Skeletal muscle satellite cell (primary cell): ENCODE data around the gene RAD51B.

Source experiments
- H3K27me3 ChIP-seq: 2 replicates; pipeline ENCODE4 v1.7.0; 2013; ENCODE audit warnings: low read length; ENCODE audit not compliant: control insufficient read depth, insufficient read depth
- H3K36me3 ChIP-seq: 2 replicates; pipeline ENCODE4 v1.7.0; 2013; ENCODE audit warnings: mild to moderate bottlenecking, control low read depth, low read length; ENCODE audit not compliant: insufficient read depth
- H3K4me1 ChIP-seq: 2 replicates; pipeline ENCODE4 v1.7.0; 2013; ENCODE audit warnings: low read length; ENCODE audit not compliant: control insufficient read depth, insufficient read depth
- H3K4me2 ChIP-seq: 2 replicates; pipeline ENCODE4 v1.7.0; 2013; ENCODE audit warnings: mild to moderate bottlenecking, low read length
- H3K4me3 ChIP-seq: 2 replicates; pipeline ENCODE4 v1.7.0; 2013; ENCODE audit warnings: low read length
- H3K9ac ChIP-seq: 2 replicates; pipeline ENCODE4 v1.7.0; 2013; ENCODE audit warnings: mild to moderate bottlenecking, low read depth, low read length, moderate library complexity
- H3K9me3 ChIP-seq: replicated peaks from 2 replicates; pipeline ENCODE4 v1.7.0; 2013; ENCODE audit warnings: mild to moderate bottlenecking, control low read depth, low read length

The RAD51B gene

GRCh38 chr14:68377006-68377405 is 557.4 kb downstream of the RAD51B start:
- no peaks in the 10 kb centered on the region for H3K9me3 ChIP-seq
- H3K36me3 ChIP-seq, result no peaks in the 10 kb centered on the region
- H3K9ac ChIP-seq, result no peak overlapping the region
- no peaks in the 10 kb centered on the region for H3K27me3 ChIP-seq
- H3K4me1 ChIP-seq, result peaks cover 24% of the 10 kb centered on the region
- no peak overlapping the region for H3K4me3 ChIP-seq
- no peak overlapping the region for H3K4me2 ChIP-seq

DNA sequence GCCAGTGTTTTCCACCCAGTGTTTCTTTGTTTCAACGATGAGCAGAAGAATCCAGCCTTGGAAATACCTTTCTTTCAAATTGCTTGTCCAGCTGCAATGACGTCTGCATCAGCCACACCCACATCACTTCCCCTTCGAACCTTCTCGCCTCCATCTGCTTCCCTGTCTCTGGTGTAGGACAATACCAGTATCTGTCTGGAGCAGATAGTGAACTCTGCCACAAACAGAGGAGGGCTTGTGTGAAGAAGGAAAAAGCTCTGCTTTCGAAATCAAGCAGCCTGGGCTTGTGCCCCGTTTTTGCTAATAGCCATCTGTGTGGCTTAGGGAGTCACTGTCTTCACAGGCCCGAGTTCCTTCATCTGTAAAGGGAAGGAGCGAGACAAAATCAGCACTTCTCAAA is 557.9 kb downstream of the RAD51B start:
- no peak overlapping the region for H3K4me2 ChIP-seq
- no peaks in the 10 kb centered on the region for H3K27me3 ChIP-seq
- H3K4me1 ChIP-seq, result peaks cover 24% of the 10 kb centered on the region
- no peak overlapping the region for H3K4me3 ChIP-seq
- H3K9me3 ChIP-seq, result no peaks in the 10 kb centered on the region
- H3K9ac ChIP-seq, result no peak overlapping the region
- no peaks in the 10 kb centered on the region for H3K36me3 ChIP-seq

DNA sequence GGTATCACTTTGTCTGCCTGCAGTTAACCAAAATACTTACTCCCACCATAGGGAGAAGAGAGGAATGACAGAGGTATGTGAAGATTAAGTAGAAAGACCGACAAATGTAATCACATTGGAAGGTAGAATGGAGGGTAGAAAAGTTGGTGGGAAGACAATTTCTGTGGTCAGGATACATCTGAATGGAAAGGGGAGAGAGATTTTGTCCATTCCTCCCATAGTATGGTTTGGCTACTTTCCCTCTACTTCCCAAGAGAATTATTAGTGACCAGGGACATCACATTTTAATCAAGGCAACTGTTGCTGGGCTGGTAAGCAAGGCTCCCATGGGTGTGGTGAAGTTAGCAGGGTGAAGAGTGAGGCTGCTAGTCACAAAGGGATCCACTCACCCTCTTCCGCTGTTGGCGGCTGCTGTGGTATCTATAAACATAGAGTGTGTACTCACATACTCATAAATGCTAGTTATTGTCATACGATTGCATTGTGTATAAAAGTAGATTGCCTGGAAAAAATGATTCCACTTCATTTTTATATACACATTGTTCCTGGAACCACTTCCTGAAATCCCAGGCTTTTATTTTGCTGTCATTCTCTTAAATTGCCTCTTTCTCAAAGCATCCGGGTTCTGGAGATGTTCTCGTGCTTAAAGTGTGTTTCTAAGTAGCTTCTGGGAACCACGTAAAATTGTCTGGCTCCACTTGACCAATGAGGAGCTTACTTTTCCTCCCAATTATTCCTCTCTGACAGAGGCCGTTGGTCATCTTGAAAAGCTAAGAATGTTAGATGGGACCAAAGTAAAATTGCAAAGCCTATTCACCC is 560.1 kb downstream of the RAD51B start:
- Histone ChIP-seq H3K9ac (no peak overlapping the region), H3K36me3 (no peaks in the 10 kb centered on the region), H3K4me3 (no peak overlapping the region), H3K27me3 (no peaks in the 10 kb centered on the region), H3K4me1 (peaks cover 30% of the 10 kb centered on the region), H3K9me3 (no peaks in the 10 kb centered on the region), H3K4me2 (no peak overlapping the region)

DNA sequence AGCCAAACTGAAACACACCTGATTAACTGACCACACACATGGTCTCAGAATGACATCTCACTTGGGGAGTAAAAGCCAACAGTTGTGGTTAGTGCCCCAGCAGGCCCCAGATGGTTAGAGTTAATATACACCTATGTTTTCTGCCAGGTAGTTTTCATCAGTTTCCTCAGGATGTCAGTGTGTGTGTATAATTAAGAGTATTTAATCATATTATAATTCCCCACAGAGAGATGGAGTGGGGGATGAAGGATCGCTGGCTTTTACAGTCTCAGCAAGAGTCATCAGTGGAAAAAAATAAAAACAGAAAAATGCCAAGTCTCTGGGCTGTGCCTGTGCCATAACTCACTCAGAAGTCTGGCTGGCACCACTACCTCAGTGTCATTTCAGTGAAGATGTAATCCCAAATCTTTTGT is 560.8 kb downstream of the RAD51B start:
- Histone ChIP-seq H3K36me3 (no peaks in the 10 kb centered on the region), H3K9ac (no peak overlapping the region), H3K9me3 (no peaks in the 10 kb centered on the region), H3K4me3 (no peak overlapping the region), H3K4me2 (no peak overlapping the region), H3K27me3 (no peaks in the 10 kb centered on the region), H3K4me1 (peaks cover 31% of the 10 kb centered on the region)

DNA sequence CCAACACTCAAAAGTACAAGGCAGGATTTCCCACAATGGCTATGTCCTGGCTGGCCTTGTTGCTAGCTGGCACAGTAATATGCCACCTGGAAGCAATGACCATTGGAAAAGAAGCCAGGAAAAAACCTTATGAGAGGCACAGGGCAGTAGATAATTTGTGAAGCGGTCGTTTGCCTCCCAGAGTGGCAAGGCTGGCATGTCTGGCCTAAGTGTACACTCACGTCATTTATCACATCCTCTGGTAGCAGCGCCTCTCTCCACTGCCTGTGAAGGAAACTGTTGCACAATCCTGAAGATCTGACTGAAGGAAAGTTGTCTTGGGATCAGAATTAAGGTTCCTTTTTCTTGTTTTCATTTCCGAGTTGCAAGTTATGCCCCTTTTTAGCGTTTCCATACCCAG is 564.8 kb downstream of the RAD51B start:
- H3K9ac ChIP-seq, result no peak overlapping the region
- H3K36me3 ChIP-seq, result no peaks in the 10 kb centered on the region
- no peak overlapping the region for H3K4me3 ChIP-seq
- no peaks in the 10 kb centered on the region for H3K9me3 ChIP-seq
- no peak overlapping the region for H3K4me2 ChIP-seq
- H3K27me3 ChIP-seq, result no peaks in the 10 kb centered on the region
- peaks cover 17% of the 10 kb centered on the region for H3K4me1 ChIP-seq

- Histone ChIP-seq H3K36me3 (no peaks in the 10 kb centered on the region), H3K4me1 (peaks cover 17% of the 10 kb centered on the region), H3K4me2 (no peak overlapping the region), H3K9me3 (no peaks in the 10 kb centered on the region), H3K4me3 (no peak overlapping the region), H3K27me3 (no peaks in the 10 kb centered on the region), H3K9ac (no peak overlapping the region)
Measured at GRCh38 chr14:68384881-68385280, 565.3 kb downstream of the RAD51B start.

DNA sequence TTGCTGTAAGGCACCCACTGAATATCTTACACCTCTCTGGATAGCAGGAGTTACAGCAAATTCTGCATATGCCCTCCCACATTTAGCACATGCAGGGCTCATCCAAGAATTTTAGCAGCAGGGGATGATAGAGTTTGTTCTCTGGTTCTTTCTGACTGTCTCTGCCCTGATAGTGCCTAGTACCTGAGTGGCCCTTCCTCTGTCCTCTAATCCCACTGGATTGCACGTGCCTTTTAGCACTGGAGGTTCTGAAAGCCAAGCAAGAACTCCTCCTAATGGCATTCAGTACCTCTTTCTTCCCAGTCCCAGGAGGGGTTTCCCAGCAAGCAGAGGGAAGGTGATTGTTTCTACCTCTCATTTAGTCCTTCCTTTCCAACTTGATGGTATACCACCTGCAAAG is 566.9 kb downstream of the RAD51B start:
- Histone ChIP-seq H3K9ac (no peak overlapping the region), H3K27me3 (no peaks in the 10 kb centered on the region), H3K4me2 (no peak overlapping the region), H3K9me3 (no peaks in the 10 kb centered on the region), H3K4me3 (no peak overlapping the region), H3K36me3 (no peaks in the 10 kb centered on the region), H3K4me1 (peaks cover 12% of the 10 kb centered on the region)

DNA sequence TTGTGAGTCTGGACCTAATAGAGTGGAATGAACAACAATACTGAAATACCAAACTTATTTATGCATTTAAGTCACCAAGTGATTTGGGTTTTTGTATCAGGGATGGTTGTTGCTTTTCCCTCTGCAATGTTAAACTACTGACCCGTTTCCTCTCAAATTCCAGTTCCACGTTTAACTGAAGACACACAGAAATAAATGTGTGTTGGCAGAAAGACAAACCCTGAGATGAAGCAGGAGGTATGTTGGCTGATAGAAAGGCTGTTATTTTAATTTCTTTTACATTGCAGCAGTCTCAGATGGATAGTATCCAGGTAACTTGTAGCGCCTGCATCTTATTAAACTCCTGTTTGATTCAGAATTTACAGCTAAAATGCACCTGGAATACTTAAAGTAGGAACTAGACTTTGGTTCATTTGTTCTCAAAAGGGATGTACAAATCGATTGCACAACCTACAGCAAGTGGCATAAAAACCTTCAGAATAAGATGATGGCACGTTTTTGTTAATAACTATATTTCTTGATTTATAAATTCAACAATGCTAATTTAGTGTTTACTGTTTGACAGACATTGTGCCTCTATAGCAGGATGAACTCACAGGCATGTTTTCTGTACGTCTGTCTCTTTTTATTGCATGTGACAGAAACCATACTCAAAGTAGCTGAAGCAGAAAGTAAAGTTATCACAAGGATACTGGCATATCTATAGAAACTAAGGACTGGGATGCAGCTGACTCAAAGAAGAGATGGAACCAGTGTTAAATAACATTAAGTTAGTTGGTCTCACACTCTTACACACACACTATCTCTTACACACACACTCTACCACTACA is 567.6 kb downstream of the RAD51B start:
- Histone ChIP-seq H3K9me3 (no peaks in the 10 kb centered on the region), H3K36me3 (no peaks in the 10 kb centered on the region), H3K4me1 (peaks cover 18% of the 10 kb centered on the region), H3K4me3 (no peak overlapping the region), H3K9ac (no peak overlapping the region), H3K27me3 (no peaks in the 10 kb centered on the region), H3K4me2 (no peak overlapping the region)

- no peaks in the 10 kb centered on the region for H3K27me3 ChIP-seq
- H3K9ac ChIP-seq, result no peak overlapping the region
- H3K4me1 ChIP-seq, result peaks cover 27% of the 10 kb centered on the region
- H3K4me3 ChIP-seq, result no peak overlapping the region
- H3K9me3 ChIP-seq, result no peaks in the 10 kb centered on the region
- no peak overlapping the region for H3K4me2 ChIP-seq
- no peaks in the 10 kb centered on the region for H3K36me3 ChIP-seq
Measured at GRCh38 chr14:68389943-68390342, 570.4 kb downstream of the RAD51B start.

DNA sequence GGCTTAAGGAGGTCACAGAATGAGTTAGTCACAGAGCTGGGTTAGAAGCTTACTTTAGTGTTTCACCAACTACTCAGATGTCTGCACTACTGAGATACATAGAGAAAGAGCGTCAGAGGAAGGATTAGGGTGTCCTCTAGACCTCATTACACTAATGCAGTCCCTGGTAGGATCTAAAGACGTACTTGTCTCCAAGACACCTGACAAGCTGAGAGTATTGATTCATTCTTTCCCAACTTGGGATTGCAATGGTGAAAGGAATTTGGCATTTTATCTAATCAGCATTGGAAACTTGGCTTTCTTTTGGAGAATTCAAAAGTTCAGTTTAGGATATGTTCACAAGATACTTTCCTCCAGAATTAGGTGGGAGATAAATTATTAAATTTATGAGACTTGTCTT is 571.2 kb downstream of the RAD51B start:
- H3K36me3 ChIP-seq, result no peaks in the 10 kb centered on the region
- H3K4me3 ChIP-seq, result no peak overlapping the region
- no peaks in the 10 kb centered on the region for H3K9me3 ChIP-seq
- H3K4me2 ChIP-seq, result no peak overlapping the region
- H3K4me1 ChIP-seq, result peaks cover 35% of the 10 kb centered on the region
- no peaks in the 10 kb centered on the region for H3K27me3 ChIP-seq
- H3K9ac ChIP-seq, result no peak overlapping the region

DNA sequence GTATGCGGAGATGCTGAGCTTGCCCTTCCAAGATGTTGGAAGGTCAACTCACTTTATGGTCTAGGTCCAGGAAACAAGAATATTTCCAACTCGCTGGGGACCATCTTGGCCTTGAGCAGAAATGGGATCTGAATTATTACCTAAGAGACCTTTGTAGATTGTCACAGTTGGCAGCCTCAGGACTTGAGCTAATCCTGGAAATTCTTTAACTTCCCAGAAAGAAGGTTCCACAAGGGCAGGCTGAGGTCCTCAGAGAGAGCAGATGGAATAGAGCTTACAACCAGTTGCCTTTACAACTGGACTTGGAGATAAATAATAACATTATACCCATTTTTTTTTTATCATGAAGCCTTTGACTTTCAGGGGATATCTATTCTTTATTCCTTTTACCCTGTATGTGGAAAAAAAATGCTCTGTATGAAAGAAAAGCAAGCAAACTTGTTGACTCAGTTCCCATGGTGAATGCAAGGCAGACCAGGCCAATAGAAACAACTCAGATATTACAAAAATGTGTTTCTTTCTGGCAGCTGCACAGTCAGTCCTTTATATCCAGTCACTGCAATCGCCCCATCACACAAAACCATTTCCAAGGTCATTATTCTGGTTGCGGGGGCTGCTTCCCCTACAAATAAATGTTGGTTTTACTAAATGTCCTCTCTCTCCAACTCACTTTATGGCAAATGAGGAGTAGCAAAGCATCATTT is 571.9 kb downstream of the RAD51B start:
- Histone ChIP-seq H3K27me3 (no peaks in the 10 kb centered on the region), H3K9ac (no peak overlapping the region), H3K4me3 (no peak overlapping the region), H3K36me3 (no peaks in the 10 kb centered on the region), H3K4me1 (peaks cover 42% of the 10 kb centered on the region), H3K9me3 (no peaks in the 10 kb centered on the region), H3K4me2 (no peak overlapping the region)
